ENCODE data around the gene PCDH9.

DNA sequence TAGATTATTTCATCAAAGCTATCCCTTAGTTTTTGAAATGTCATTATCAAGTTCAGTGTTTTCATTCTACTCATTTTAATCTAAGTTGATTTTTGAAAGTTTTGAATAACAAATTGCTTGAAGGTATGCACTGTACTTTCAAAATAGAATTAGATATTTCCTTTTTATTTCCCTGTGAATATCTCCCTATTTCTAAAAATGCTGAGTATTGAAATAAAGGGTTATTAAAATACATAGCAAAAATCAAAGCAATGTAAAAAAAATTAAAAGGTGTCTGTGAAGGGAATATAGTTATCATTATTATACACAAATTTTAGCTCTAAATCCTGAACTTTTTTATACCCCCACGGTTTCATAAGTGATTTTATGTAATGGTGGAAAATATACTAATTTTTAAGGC is 967.8 kb downstream of the PCDH9 start:
- TF ChIP-seq, protein P1, sequence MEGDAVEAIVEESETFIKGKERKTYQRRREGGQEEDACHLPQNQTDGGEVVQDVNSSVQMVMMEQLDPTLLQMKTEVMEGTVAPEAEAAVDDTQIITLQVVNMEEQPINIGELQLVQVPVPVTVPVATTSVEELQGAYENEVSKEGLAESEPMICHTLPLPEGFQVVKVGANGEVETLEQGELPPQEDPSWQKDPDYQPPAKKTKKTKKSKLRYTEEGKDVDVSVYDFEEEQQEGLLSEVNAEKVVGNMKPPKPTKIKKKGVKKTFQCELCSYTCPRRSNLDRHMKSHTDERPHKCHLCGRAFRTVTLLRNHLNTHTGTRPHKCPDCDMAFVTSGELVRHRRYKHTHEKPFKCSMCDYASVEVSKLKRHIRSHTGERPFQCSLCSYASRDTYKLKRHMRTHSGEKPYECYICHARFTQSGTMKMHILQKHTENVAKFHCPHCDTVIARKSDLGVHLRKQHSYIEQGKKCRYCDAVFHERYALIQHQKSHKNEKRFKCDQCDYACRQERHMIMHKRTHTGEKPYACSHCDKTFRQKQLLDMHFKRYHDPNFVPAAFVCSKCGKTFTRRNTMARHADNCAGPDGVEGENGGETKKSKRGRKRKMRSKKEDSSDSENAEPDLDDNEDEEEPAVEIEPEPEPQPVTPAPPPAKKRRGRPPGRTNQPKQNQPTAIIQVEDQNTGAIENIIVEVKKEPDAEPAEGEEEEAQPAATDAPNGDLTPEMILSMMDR (IDR thresholded peaks at IDR 0.05): no peak
- no peak for TF ChIP-seq POLR2A (IDR thresholded peaks at IDR 0.05)

Data from thyroid gland (tissue), 4 donors.